SK-N-SH treated with all-trans-retinoic acid at 6 μM for 48 hours (cell line): Measurements from ENCODE around the gene AP2A2.

Source experiments
- GLIS3 ChIP-seq: fragments of 250-450 bp; sonication (Bioruptor Pico); IDR thresholded peaks from 2 replicates; pipeline ENCODE4 v1.5.0; 2020; ENCODE audit warnings: mild to moderate bottlenecking, moderate library complexity
- PATZ1 ChIP-seq: fragments of 250-450 bp; sonication (Bioruptor Pico); IDR thresholded peaks from 2 replicates; pipeline ENCODE4 v1.8.0; 2020; ENCODE audit warnings: mild to moderate bottlenecking, moderate library complexity, borderline replicate concordance
- PPARA ChIP-seq: fragments of 250-450 bp; sonication (Bioruptor Pico); IDR thresholded peaks from 2 replicates; pipeline ENCODE4 v1.5.0; 2020; ENCODE audit warnings: mild to moderate bottlenecking, borderline replicate concordance
- ZFP3 ChIP-seq: fragments of 250-450 bp; sonication (Bioruptor Pico); IDR thresholded peaks from 2 replicates; pipeline ENCODE4 v1.5.0; 2020; ENCODE audit warnings: mild to moderate bottlenecking, moderate library complexity
- ZNF565 ChIP-seq: fragments of 450-650 bp; formaldehyde crosslinking; conservative IDR thresholded peaks from 2 replicates; pipeline ENCODE4 v1.5.0; 2020; ENCODE audit warnings: low read depth, mild to moderate bottlenecking, moderate library complexity
- ZNF8 ChIP-seq: fragments of 450-650 bp; formaldehyde crosslinking; IDR thresholded peaks from 2 replicates; pipeline ENCODE4 v1.5.0; 2020; ENCODE audit warnings: mild to moderate bottlenecking, moderate library complexity
- TF ChIP-seq, protein P1 (sequence below): fragments of 250-450 bp; sonication (Bioruptor Pico); IDR thresholded peaks from 2 replicates; pipeline ENCODE4 v1.5.1; 2020; ENCODE audit warnings: low read depth, mild to moderate bottlenecking, moderate library complexity

DNA sequence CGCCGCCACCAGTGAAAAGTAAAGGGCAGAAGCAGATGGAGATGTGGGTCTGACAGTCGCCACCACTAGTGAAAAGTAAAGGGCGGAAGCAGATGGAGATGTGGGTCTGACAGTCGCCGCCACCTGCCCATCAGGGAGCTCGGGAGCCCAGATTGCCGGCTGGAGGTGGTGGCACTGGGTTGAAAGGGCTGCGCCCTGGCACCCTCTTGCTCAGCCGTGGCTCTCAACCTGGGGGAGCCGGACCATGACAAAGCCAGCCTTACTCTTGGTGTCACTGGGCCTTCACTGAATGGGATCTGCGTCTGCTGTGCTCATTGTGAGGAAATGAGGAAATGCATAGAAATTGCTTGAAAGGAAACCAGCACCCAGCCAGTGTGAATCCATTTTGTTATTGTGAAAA lies 36.3 kb downstream of the AP2A2 start:
- TF ChIP-seq PPARA (CRISPR knock-in tag) (no peak), PATZ1 (no peak), GLIS3 (CRISPR knock-in tag) (no peak), ZNF565 (no peak), ZFP3 (CRISPR knock-in tag) (no peak), ZNF8 (CRISPR knock-in tag) (no peak)
- TF ChIP-seq, protein P1, sequence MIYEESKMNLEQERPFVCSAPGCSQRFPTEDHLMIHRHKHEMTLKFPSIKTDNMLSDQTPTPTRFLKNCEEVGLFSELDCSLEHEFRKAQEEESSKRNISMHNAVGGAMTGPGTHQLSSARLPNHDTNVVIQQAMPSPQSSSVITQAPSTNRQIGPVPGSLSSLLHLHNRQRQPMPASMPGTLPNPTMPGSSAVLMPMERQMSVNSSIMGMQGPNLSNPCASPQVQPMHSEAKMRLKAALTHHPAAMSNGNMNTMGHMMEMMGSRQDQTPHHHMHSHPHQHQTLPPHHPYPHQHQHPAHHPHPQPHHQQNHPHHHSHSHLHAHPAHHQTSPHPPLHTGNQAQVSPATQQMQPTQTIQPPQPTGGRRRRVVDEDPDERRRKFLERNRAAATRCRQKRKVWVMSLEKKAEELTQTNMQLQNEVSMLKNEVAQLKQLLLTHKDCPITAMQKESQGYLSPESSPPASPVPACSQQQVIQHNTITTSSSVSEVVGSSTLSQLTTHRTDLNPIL (CRISPR knock-in tag) = no peak
